Epithelial cell of esophagus (primary cell): ENCODE data around the gene PLEKHO2.
A peak's percentile ranks its signal among the peaks of the same experiment; 100 is the strongest.

Experiments
- DNase-seq: peaks from one replicate; pipeline ENCODE4 v3.0.0; 2010; ENCODE audit warnings: low read depth
- H3K4me3 ChIP-seq: 2 replicates; pipeline ENCODE4 v1.5.1; 2011; ENCODE audit warnings: mild to moderate bottlenecking, low read length, control low read depth
- TF ChIP-seq, protein P1 (sequence below): IDR thresholded peaks from 2 replicates; pipeline ENCODE4 v1.5.1; 2011; ENCODE audit warnings: low read depth, mild to moderate bottlenecking, low read length, control low read depth, inconsistent platforms; ENCODE audit not compliant: insufficient read depth; ENCODE audit errors: missing control alignments

The PLEKHO2 gene

DNA sequence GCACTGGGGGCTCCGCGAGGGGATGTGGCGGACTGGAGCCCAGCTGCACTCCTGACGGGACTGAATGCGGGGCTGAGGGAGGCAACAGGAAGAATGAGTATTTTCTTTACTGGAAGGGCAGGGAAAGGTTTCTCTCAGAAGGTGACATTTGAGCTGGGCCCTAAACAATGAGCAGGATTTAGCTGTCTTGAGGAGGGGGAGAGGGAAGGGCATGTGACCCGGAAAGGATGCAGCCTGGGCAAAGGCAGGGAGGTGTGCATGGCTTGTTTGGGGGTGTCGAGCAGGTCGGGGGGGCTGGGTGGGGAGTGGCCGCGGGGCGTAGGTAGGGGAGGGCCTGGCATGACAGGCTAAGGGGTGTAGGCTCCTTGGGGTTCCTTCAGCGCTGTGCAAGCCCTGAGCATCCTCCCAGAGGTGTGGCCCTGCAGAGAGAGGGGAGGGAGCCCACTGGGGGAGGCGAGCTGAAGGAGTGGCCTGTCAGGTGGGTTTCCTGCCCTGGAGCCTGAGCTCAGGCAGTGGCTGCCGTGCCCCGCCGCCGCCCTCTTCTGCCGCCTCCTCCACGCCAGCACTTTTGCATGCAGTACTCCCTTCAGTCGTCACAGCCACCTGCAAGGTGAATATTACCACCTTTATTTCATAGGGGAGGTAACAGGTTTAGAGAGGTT, 52.8 kb downstream of the PLEKHO2 start:
- DNase-seq = no peak
- TF ChIP-seq, protein P1, sequence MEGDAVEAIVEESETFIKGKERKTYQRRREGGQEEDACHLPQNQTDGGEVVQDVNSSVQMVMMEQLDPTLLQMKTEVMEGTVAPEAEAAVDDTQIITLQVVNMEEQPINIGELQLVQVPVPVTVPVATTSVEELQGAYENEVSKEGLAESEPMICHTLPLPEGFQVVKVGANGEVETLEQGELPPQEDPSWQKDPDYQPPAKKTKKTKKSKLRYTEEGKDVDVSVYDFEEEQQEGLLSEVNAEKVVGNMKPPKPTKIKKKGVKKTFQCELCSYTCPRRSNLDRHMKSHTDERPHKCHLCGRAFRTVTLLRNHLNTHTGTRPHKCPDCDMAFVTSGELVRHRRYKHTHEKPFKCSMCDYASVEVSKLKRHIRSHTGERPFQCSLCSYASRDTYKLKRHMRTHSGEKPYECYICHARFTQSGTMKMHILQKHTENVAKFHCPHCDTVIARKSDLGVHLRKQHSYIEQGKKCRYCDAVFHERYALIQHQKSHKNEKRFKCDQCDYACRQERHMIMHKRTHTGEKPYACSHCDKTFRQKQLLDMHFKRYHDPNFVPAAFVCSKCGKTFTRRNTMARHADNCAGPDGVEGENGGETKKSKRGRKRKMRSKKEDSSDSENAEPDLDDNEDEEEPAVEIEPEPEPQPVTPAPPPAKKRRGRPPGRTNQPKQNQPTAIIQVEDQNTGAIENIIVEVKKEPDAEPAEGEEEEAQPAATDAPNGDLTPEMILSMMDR = no peak
- peak overlapping the region; percentile 40 for H3K4me3 ChIP-seq

DNA sequence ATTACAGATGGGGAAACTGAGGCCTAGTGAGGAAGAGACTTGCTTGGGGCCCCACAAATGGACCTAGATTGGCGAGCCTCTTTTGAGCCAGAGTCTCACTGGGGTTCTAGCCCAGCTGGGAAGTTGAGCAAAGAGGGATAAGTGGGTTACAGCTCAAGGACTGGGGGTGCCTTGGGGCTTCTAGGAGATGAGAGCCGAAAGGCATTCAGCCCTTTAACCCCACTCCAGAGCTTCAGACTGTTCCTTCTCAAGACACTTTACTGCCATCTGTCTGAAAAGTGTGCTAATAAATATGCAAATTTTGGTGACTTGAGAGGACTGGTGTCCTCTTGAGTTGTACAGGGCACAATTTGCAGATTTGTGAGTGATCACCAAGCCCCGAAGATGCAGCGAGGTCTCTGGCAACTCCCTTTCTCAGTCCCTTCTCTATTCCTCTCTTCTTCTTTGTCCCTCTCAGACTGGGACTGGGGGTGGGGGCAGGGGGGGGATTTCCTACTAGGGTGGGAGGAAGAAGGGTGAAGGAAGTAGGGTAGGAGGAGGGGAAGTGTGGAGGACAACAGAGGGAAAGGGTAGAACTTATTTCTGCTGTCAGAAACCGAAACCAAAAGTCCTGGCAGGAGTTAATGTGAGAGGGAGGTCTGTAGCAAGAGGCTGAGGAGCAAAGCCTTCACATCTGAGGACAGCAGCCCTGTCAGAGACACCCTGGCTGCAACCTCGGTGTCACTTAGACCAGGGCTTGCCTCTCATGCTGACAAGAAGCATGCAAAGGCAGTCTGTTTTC, 53.8 kb downstream of the PLEKHO2 start:
- H3K4me3 ChIP-seq = no peak overlapping the region
- no peak for DNase-seq
- TF ChIP-seq, protein P1 = no peak

DNA sequence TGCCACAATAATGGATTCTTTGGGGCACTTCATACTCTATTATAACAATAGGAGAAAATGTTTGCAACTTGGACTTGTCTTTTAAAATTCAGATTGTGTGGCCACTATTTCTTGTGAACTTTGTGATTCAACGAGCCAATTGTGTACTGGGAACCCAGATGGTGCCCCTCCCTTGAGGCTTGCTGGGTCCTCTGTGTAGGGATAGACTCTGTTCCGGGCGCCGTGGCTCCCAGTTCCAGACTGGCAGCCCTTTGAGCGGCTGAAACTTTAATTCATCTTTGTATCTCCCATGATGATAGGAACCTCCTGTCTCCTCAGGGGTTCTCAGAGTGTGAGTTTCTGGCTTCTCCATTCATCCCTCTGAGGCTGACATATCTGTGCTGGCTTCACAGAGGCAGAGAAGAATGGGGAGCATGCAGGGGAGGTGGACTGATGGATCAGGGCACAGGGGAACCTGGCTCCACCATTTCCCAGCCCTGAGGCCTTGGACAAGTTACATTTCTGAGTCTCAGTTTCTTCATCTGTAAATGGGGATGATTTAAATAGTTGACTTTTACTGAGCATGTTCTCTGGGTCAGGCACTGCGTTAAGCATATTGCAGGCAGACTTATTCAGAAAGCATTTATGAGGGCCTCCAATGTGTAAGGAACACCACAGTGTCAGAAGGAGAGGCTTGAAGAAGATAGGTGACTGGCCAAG, 54.8 kb downstream of the PLEKHO2 start:
- no peak overlapping the region for H3K4me3 ChIP-seq
- TF ChIP-seq, protein P1 = no peak
- DNase-seq = no peak

DNA sequence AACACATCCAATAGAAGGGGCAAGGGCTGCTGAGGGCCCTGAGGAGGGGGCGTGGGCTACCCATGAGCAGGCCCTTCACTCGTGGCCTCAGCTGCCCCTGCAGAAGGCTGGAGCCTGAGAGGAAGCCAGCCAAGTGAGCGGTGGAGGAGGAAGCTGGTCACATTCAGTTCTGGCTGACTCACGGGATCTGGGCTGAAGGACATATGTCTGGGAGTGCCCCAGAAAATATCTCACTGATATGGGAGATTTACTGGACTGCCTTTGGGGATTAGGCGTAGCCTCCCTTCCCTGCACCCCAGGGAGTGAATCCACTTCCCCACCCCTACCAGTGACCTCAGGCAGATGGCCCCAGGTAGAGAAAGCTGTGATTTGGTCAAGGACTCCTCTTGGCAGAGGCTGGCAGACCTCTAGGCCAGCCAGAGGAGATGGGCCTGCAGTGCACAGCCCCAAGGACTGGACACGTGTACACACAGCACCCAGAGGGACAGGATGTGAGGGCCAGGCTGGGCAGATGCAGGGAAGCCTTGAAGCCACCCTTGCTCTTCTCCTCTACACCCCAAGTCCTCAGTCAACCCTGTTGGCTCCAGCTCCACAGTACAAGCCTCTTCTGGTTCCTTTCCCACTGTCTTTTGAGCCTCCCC, 55.8 kb downstream of the PLEKHO2 start:
- TF ChIP-seq, protein P1 = no peak
- no peak overlapping the region for H3K4me3 ChIP-seq
- peak; percentile 63 for DNase-seq

DNA sequence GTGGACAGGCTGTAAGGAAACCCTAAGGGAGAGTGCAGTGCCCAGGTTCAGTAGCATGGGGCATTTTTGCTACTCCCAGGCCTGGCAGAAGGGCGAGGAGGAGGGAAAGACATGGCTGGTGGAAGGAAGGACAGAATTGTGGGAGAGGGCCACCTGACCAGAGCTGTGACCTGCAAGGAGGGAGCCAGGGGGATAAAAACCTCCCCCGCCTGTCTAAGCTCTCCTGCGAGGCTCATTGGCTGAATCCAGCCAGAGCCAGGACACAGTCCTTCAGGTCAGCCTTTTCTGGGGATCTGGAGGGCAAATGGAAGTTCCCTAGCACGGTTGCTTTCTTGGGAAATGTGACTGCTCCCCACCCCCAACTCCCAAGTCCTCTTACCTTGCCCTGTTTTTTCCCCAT, 56.7 kb downstream of the PLEKHO2 start:
- DNase-seq = no peak
- H3K4me3 ChIP-seq = no peak overlapping the region
- TF ChIP-seq, protein P1 = no peak

DNA sequence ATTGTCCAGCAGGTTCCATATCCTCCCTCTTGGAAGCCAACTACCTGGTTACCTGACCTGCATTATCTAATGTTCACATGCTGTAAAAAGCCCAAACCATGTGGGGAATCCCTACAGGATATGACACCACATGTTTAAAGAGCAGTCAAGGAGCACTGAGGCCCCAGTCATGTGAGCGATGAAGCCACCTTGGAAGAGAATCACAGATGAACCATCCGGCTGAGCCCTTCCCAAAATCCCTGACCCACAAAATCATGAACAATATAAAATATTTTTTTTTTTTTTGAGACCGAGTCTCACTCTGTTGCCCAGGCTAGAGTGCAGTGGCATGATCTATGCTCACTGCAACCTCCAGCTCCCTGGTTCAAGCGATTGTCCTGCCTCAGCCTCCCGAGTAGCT, 59.4 kb downstream of the PLEKHO2 start:
- no peak overlapping the region for H3K4me3 ChIP-seq
- TF ChIP-seq, protein P1 = no peak
- no peak for DNase-seq
